IgD-negative memory B cell (primary cell): Measurements from ENCODE around the gene PDZK1IP1. TPM values are rescaled to one million over a fixed set of nuclear protein-coding genes. Genes with fewer than 3 reads are reported as not detected.
"Not testable (repeated sequence)": the region's sequence is repeated elsewhere in the genome, so short reads cannot be mapped to it uniquely, and the experiment has no call there.

ENCODE experiments used
- H3K27ac Mint-ChIP-seq, 3 donors: one replicate each; pipeline ENCODE4 v1.8.0; 2020 to 2022; ENCODE audit warnings: mild to moderate bottlenecking in 3 of 3, mixed read lengths in 3 of 3, moderate library complexity in 1 of 3
- H3K27me3 Mint-ChIP-seq: one replicate; pipeline ENCODE4 v1.8.0; 2021; ENCODE audit warnings: mixed read lengths
- H3K36me3 Mint-ChIP-seq: one replicate; pipeline ENCODE4 v1.8.0; 2020; ENCODE audit warnings: mild to moderate bottlenecking, mixed read lengths
- H3K4me1 Mint-ChIP-seq, 3 donors: one replicate each; pipeline ENCODE4 v1.8.0; 2020 to 2022; ENCODE audit warnings: mixed read lengths in 3 of 3, mild to moderate bottlenecking in 1 of 3
- H3K4me3 Mint-ChIP-seq, 4 donors: one replicate each; pipeline ENCODE4 v1.8.0; 2020 to 2022; ENCODE audit warnings: mild to moderate bottlenecking in 4 of 4, mixed read lengths in 4 of 4, moderate library complexity in 3 of 4
- H3K9me3 Mint-ChIP-seq, 3 donors: one replicate each; pipeline ENCODE4 v1.8.0; 2020 to 2021; ENCODE audit warnings: mixed read lengths in 3 of 3, mild to moderate bottlenecking in 1 of 3
- polyA plus RNA-seq: library from polyadenylated mRNA; unstranded; fragments of 300-500 nt; fragmentation: Illumina TruSeq; gene quantifications from one replicate; pipeline ENCODE4 v1.2.3, GENCODE V29; 2021

PDZK1IP1 gene
- polyA plus RNA-seq, 1 donor from 2014 or later, result 1.1 TPM

- Mint-ChIP-seq H3K27me3 (peaks cover 18% of the 10 kb centered on the region), H3K4me3 (no peak overlapping the region), H3K36me3 (no peaks in the 10 kb centered on the region), H3K4me1 (no peaks in the 10 kb centered on the region), H3K27ac (no peak overlapping the region), H3K9me3 (peaks cover 0 to 7% (median 4%) of the 10 kb centered on the region in 3 donors)
Measured at GRCh38 chr1:47161298-47162040, 28.4 kb downstream of the PDZK1IP1 start.

- no peaks in the 10 kb centered on the region for H3K4me1 Mint-ChIP-seq
- H3K9me3 Mint-ChIP-seq, result peaks cover 4 to 13% (median 6%) of the 10 kb centered on the region in 3 donors
- no peak overlapping the region for H3K4me3 Mint-ChIP-seq
- no peaks in the 10 kb centered on the region for H3K36me3 Mint-ChIP-seq
- H3K27ac Mint-ChIP-seq, result no peak overlapping the region
- H3K27me3 Mint-ChIP-seq, result peaks cover 12% of the 10 kb centered on the region
Measured at GRCh38 chr1:47160716-47161115, 29.1 kb downstream of the PDZK1IP1 start.

GRCh38 chr1:47157957-47158356 is 31.9 kb downstream of the PDZK1IP1 start:
- H3K27ac Mint-ChIP-seq, H3K36me3 Mint-ChIP-seq, H3K4me1 Mint-ChIP-seq, H3K27me3 Mint-ChIP-seq, H3K4me3 Mint-ChIP-seq: not testable (repeated sequence)
- peaks cover 8 to 21% (median 20%) of the 10 kb centered on the region in 3 donors for H3K9me3 Mint-ChIP-seq

GRCh38 chr1:47156457-47156856 is 33.4 kb downstream of the PDZK1IP1 start:
- not testable (repeated sequence) for H3K4me1 Mint-ChIP-seq

GRCh38 chr1:47149162-47149561 is 40.7 kb downstream of the PDZK1IP1 start:
- not testable (repeated sequence) for H3K27me3 Mint-ChIP-seq, H3K4me1 Mint-ChIP-seq, H3K9me3 Mint-ChIP-seq, H3K36me3 Mint-ChIP-seq, H3K27ac Mint-ChIP-seq, H3K4me3 Mint-ChIP-seq

More at GRCh38 chr1:47156457-47156856, 33.4 kb downstream of the PDZK1IP1 start:
- H3K4me3 Mint-ChIP-seq, H3K27ac Mint-ChIP-seq, H3K27me3 Mint-ChIP-seq, H3K36me3 Mint-ChIP-seq: not testable (repeated sequence)
- H3K9me3 Mint-ChIP-seq, result peaks cover 8 to 21% (median 20%) of the 10 kb centered on the region in 3 donors

- H3K4me3 Mint-ChIP-seq, result no peak overlapping the region
- H3K27me3 Mint-ChIP-seq, result peaks cover 1% of the 10 kb centered on the region
- no peaks in the 10 kb centered on the region for H3K4me1 Mint-ChIP-seq
- H3K27ac Mint-ChIP-seq, result no peak overlapping the region
- peaks cover 0 to 1% (median 0%) of the 10 kb centered on the region in 3 donors for H3K9me3 Mint-ChIP-seq
- H3K36me3 Mint-ChIP-seq, result peaks cover 2% of the 10 kb centered on the region
Measured at GRCh38 chr1:47147047-47147785, 42.6 kb downstream of the PDZK1IP1 start.

GRCh38 chr1:47146495-47146894 is 43.3 kb downstream of the PDZK1IP1 start:
- not testable (repeated sequence) for H3K27me3 Mint-ChIP-seq, H3K4me1 Mint-ChIP-seq, H3K9me3 Mint-ChIP-seq, H3K4me3 Mint-ChIP-seq, H3K36me3 Mint-ChIP-seq, H3K27ac Mint-ChIP-seq

GRCh38 chr1:47143654-47144053 is 46.2 kb downstream of the PDZK1IP1 start:
- not testable (repeated sequence) for H3K27ac Mint-ChIP-seq, H3K4me3 Mint-ChIP-seq, H3K36me3 Mint-ChIP-seq, H3K27me3 Mint-ChIP-seq, H3K4me1 Mint-ChIP-seq, H3K9me3 Mint-ChIP-seq

GRCh38 chr1:47140358-47140757 is 49.5 kb downstream of the PDZK1IP1 start:
- H3K4me3 Mint-ChIP-seq, H3K9me3 Mint-ChIP-seq, H3K4me1 Mint-ChIP-seq, H3K27me3 Mint-ChIP-seq, H3K36me3 Mint-ChIP-seq, H3K27ac Mint-ChIP-seq: not testable (repeated sequence)

- H3K4me1 Mint-ChIP-seq, result no peaks in the 10 kb centered on the region
- H3K36me3 Mint-ChIP-seq, result no peaks in the 10 kb centered on the region
- no peak overlapping the region for H3K27ac Mint-ChIP-seq
Measured at GRCh38 chr1:47137925-47138615, 51.8 kb downstream of the PDZK1IP1 start.

GRCh38 chr1:47137198-47137597 is 52.6 kb downstream of the PDZK1IP1 start, which contains the start of gene CYP4A22:
Gene CYP4A22 (plus strand): TSS chr1:47137441. CDS start chr1:47137486, 45 bp downstream.
- H3K36me3 Mint-ChIP-seq, result no peaks in the 10 kb centered on the region
- no peak within 1 kb of the TSS for H3K27ac Mint-ChIP-seq
- no peaks in the 10 kb centered on the region for H3K4me1 Mint-ChIP-seq
- no peak within 1 kb of the TSS for H3K4me3 Mint-ChIP-seq
- peaks cover 0 to 4% (median 0%) of the 10 kb centered on the region in 3 donors for H3K9me3 Mint-ChIP-seq
- peaks cover 9% of the 10 kb centered on the region for H3K27me3 Mint-ChIP-seq

More at GRCh38 chr1:47137925-47138615, 51.8 kb downstream of the PDZK1IP1 start:
- H3K9me3 Mint-ChIP-seq, result no peaks in the 10 kb centered on the region
- no peak overlapping the region for H3K4me3 Mint-ChIP-seq
- H3K27me3 Mint-ChIP-seq, result peaks cover 9% of the 10 kb centered on the region

Other genes starting within 250 kb of the PDZK1IP1 start
- not detected for gene CYP4A11, start 248.6 kb downstream of the PDZK1IP1 start, polyA plus RNA-seq
- gene CYP4X1, start 166.4 kb downstream of the PDZK1IP1 start, polyA plus RNA-seq, result not detected
- gene CYP4Z1, start 122.8 kb downstream of the PDZK1IP1 start, polyA plus RNA-seq, result not detected
- not detected for gene CYP4A22, start 52.6 kb downstream of the PDZK1IP1 start, polyA plus RNA-seq
- 0.19 TPM for gene TAL1, start 42.2 kb upstream of the PDZK1IP1 start, polyA plus RNA-seq
- gene STIL, start 124.1 kb upstream of the PDZK1IP1 start, polyA plus RNA-seq, result 1.3 TPM
- 119 TPM for gene CMPK1, start 143.8 kb upstream of the PDZK1IP1 start, polyA plus RNA-seq
- not detected for gene FOXE3, start 226.2 kb upstream of the PDZK1IP1 start, polyA plus RNA-seq
- gene FOXD2, start 248.0 kb upstream of the PDZK1IP1 start, polyA plus RNA-seq, result 0.04 TPM